Measurements from ENCODE around the gene PDE6B. TPM values are rescaled to one million over a fixed set of nuclear protein-coding genes. Genes with fewer than 3 reads are reported as not detected.

The PDE6B gene
- total RNA-seq, 2 experiments from 2014 or later = 11.4 to 12.4 TPM

DNA sequence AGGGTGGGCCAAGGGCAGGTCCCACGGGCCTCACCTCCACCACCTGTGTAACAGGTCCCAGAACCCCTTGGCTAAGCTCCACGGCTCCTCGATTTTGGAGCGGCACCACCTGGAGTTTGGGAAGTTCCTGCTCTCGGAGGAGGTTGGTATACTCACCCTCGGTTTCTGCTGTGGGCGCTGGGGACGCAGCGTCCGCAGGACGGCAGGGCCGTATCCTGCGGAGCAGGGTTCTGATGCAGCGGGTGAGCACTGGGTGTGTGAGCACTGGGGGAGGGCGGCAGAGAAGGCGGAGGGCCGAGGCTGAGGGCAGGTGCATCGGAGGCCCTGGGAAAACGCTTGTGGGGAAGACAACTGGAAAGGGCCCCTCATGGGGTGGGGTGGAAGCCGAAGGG lies 37.7 kb downstream of the PDE6B start:
- ATAC-seq (ENCODE audit: poor library complexity) (peak; percentile 8), DNase-seq (no peak)
- ChIA-PET CTCF (no interaction called here), POLR2A (interaction anchor here (1.1 to 4.3 kb wide), 2 partner anchors 11 to 119 kb away, joined by 3 to 64 read pairs; partner anchors contain the start of genes ATP5ME and MYL5)
- Histone ChIP-seq H3K36me3 (ENCODE audit: insufficient read depth, low read length) (no peaks in the 10 kb centered on the region), H3K27me3 (ENCODE audit: control insufficient read depth in 1 of 2, insufficient read depth in 2 of 2, low read length in 2 of 2) (no peaks in the 10 kb centered on the region), H3K9me3 (ENCODE audit: control insufficient read depth in 1 of 2, insufficient read depth in 1 of 2, low read length in 2 of 2) (no peaks in the 10 kb centered on the region), H3K4me1 (ENCODE audit: insufficient read depth, low read length) (peaks cover 22% of the 10 kb centered on the region), H3K27ac (ENCODE audit: low read depth in 1 of 2, low read length in 2 of 2) (peak overlapping the region; percentile 59 to 62), H3K4me3 (ENCODE audit: low read length) (peak overlapping the region; percentile 86)
- peaks cover 10% of the 10 kb centered on the region for H3K4me1 Mint-ChIP-seq (ENCODE audit: low read depth)
- no peaks in the 10 kb centered on the region for H3K27me3 Mint-ChIP-seq
- H3K36me3 Mint-ChIP-seq (ENCODE audit: low read depth) = peaks cover 5% of the 10 kb centered on the region
- peak overlapping the region; percentile 80 for H3K27ac Mint-ChIP-seq
- no peaks in the 10 kb centered on the region for H3K9me3 Mint-ChIP-seq
- H3K4me3 Mint-ChIP-seq = peak overlapping the region; percentile 88
- intact Hi-C loops (cut with DNase I, micrococcal nuclease) = loop anchor here (5.0 kb wide), 3 partner anchors 119 to 326 kb away; partner anchors contain the start of genes PIGG (in 1 of the 2), ZNF141 (in 1 of the 2) and ZNF721 (in 1 of the 2)
- no peak for TF ChIP-seq CTCF (IDR thresholded peaks at IDR 0.05)

DNA sequence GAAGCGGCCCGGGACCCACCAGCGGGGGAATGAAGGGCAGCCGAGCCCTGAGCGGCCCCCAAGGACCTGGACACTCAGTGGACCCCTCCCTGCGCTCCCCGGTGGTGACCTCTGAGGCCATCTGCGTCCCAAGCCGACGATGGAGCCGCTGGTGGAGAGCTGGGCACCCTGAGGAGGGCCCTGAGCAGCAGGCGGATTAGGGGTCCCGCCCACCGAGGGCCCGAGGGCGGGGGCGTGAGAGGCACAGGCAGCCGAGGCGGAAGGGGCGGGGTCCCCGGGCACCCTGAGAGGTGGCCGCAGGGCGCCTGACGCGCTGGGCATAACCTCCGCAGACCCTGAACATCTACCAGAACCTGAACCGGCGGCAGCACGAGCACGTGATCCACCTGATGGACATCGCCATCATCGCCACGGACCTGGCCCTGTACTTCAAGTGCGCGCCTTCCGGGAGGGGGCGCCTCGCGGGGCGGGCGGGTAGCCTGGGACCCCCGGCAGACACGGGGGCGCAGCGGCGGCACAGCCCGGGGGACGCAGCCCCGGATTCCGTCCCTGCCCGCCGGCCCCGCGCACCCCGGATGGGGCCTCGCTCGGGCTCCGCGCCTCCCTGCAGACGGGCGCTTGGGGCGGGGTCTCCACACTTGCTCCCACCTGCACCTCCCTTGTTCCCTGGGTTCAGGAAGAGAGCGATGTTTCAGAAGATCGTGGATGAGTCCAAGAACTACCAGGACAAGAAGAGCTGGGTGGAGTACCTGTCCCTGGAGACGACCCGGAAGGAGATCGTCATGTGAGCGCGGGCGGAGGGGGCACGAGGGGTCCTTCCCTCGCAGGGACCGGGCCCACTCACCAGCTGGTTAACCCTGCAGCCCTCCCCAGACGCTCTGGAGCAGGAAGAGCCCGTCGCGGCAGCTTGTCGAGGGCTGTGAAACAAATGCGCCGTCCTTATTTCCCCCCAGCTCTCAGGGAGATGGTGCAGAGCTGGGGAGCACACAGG lies 38.4 kb downstream of the PDE6B start:
- intact Hi-C loops (cut with DNase I, micrococcal nuclease) = loop anchor here (5.0 kb wide), 3 partner anchors 119 to 326 kb away; partner anchors contain the start of genes PIGG (in 1 of the 2), ZNF141 (in 1 of the 2) and ZNF721 (in 1 of the 2)
- Mint-ChIP-seq H3K36me3 (ENCODE audit: low read depth) (peaks cover 5% of the 10 kb centered on the region), H3K27ac (peak overlapping the region; percentile 80), H3K9me3 (no peaks in the 10 kb centered on the region), H3K27me3 (no peaks in the 10 kb centered on the region), H3K4me3 (peak overlapping the region; percentile 88), H3K4me1 (ENCODE audit: low read depth) (peaks cover 10% of the 10 kb centered on the region)
- CTCF ChIA-PET = interaction anchor here (1.7 kb wide), 1 partner anchor 10 kb away, joined by 4 read pairs; the partner anchor contains the start of genes ATP5ME and MYL5
- Histone ChIP-seq H3K4me1 (ENCODE audit: insufficient read depth, low read length) (peaks cover 22% of the 10 kb centered on the region), H3K9me3 (ENCODE audit: control insufficient read depth in 1 of 2, insufficient read depth in 1 of 2, low read length in 2 of 2) (no peaks in the 10 kb centered on the region), H3K27me3 (ENCODE audit: control insufficient read depth in 1 of 2, insufficient read depth in 2 of 2, low read length in 2 of 2) (no peaks in the 10 kb centered on the region), H3K4me3 (ENCODE audit: low read length) (peak overlapping the region; percentile 86), H3K27ac (ENCODE audit: low read depth in 1 of 2, low read length in 2 of 2) (peak overlapping the region; percentile 59 to 62), H3K36me3 (ENCODE audit: insufficient read depth, low read length) (no peaks in the 10 kb centered on the region)
- no peak for TF ChIP-seq CTCF (IDR thresholded peaks at IDR 0.05)
- POLR2A ChIA-PET = interaction anchor here (0.8 to 4.3 kb wide), 5 partner anchors 11 to 539 kb away, joined by 3 to 64 read pairs (median 3); partner anchors contain the start of genes ATP5ME, MYL5, ZNF141 and ZNF718
- ATAC-seq (ENCODE audit: poor library complexity) (peak; percentile 87), DNase-seq (peak; percentile 60 to 84 (median 76))

- Histone ChIP-seq H3K27me3 (ENCODE audit: control insufficient read depth in 1 of 2, insufficient read depth in 2 of 2, low read length in 2 of 2) (no peaks in the 10 kb centered on the region), H3K27ac (ENCODE audit: low read depth in 1 of 2, low read length in 2 of 2) (no peak overlapping the region), H3K4me1 (ENCODE audit: insufficient read depth, low read length) (peaks cover 22% of the 10 kb centered on the region), H3K36me3 (ENCODE audit: insufficient read depth, low read length) (no peaks in the 10 kb centered on the region), H3K9me3 (ENCODE audit: control insufficient read depth in 1 of 2, insufficient read depth in 1 of 2, low read length in 2 of 2) (no peaks in the 10 kb centered on the region), H3K4me3 (ENCODE audit: low read length) (peak overlapping the region; percentile 86)
- peaks cover 6% of the 10 kb centered on the region for H3K36me3 Mint-ChIP-seq (ENCODE audit: low read depth)
- H3K4me1 Mint-ChIP-seq (ENCODE audit: low read depth) = peaks cover 10% of the 10 kb centered on the region
- no peaks in the 10 kb centered on the region for H3K27me3 Mint-ChIP-seq
- ChIA-PET POLR2A (interaction anchor here (1.0 to 4.3 kb wide), 3 partner anchors 10 to 328 kb away, joined by 3 to 64 read pairs (median 3); partner anchors contain the start of genes ATP5ME, MYL5 and ZNF141), CTCF (interaction anchor here (1.7 kb wide), 1 partner anchor 9 kb away, joined by 4 read pairs; the partner anchor contains the start of genes ATP5ME and MYL5)
- peak overlapping the region; percentile 80 for H3K27ac Mint-ChIP-seq
- ATAC-seq (ENCODE audit: poor library complexity) = no peak
- no peak for TF ChIP-seq CTCF (IDR thresholded peaks at IDR 0.05)
- DNase-seq = peak in 1 of 14 experiments; percentile 21
- peak overlapping the region; percentile 86 for H3K4me3 Mint-ChIP-seq
- intact Hi-C loops (cut with DNase I, micrococcal nuclease) = loop anchor here (5.0 kb wide), 3 partner anchors 118 to 327 kb away; partner anchors contain the start of genes PIGG (in 1 of the 2), ZNF141 (in 1 of the 2) and ZNF721 (in 1 of the 2)
- no peaks in the 10 kb centered on the region for H3K9me3 Mint-ChIP-seq
Observed at GRCh38 chr4:664713-665231, 39.4 kb downstream of the PDE6B start.

Measured in CD4-positive, alpha-beta T cell (primary cell).